Measurements from ENCODE around the gene COQ10B.
A peak's percentile ranks its signal among the peaks of the same experiment; 100 is the strongest.
"Not testable (repeated sequence)": the region's sequence is repeated elsewhere in the genome, so short reads cannot be mapped to it uniquely, and the experiment has no call there.

COQ10B gene

DNA sequence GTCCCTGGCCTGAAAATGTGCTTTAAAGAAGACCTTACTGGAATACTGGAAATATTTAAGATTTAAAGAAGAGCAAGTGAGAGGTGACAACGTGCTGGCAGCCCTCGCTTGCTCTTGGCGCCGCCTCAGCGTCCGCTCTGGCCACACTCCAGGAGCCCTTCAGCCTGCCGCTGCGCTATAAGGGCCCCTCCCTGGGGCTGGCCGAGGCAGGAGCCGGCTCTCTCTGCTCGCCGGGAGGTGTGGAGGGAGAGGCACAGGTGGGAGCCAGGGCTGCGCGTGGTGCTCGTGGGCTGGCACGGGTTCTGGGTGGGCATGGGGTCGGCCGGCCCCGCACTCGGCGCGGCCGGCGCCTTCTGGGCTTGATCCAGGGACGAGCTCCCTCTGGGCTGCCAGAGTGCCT, 2.9 kb upstream of the COQ10B start:
- no peak overlapping the region for H3K4me3 ChIP-seq
- H3K27ac ChIP-seq = no peak overlapping the region
- peaks cover 2% of the 10 kb centered on the region; the same call in 1 of the 2 replicates for H3K36me3 ChIP-seq
- H3K9me3 ChIP-seq = 0 out of 2 replicates have a peak, but pooled peaks cover 8% of the 10 kb centered on the region
- no peaks in the 10 kb centered on the region for H3K27me3 ChIP-seq
- no peak overlapping the region for H3K9ac ChIP-seq
- TF ChIP-seq Cebpa-rat (IDR thresholded peaks at IDR 0.05) = no peak
- peaks cover 17% of the 10 kb centered on the region; the same call in 1 of the 2 replicates for H4K20me1 ChIP-seq
- H3K4me2 ChIP-seq = no peak overlapping the region
- peaks cover 19% of the 10 kb centered on the region for H3K4me1 ChIP-seq

DNA sequence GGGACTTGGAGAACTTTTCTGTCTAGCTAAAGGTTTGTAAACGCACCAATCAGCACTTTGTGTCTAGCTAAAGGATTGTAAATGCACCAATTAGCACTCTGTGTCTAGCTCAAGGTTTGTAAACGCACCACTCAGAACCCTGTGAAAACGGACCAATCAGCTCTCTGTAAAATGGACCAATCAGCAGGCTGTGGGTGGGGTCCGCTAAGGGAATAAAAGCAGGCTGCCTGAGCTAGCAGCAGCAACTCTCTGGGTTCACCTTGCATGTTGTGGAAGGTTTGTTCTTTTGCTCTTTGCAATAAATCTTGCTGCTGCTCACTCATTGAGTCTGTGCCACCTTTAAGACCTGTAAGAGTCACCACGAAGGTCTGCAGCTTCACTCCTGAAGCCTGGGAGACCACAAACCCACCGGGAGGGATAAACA, 2.4 kb upstream of the COQ10B start:
- peaks cover 20% of the 10 kb centered on the region for H3K4me1 ChIP-seq
- H4K20me1 ChIP-seq = peaks cover 21% of the 10 kb centered on the region; the same call in 1 of the 2 replicates
- H3K9me3 ChIP-seq, H3K4me2 ChIP-seq, H3K9ac ChIP-seq, H3K36me3 ChIP-seq, H3K27me3 ChIP-seq, H3K4me3 ChIP-seq, H3K27ac ChIP-seq: not testable (repeated sequence)

DNA sequence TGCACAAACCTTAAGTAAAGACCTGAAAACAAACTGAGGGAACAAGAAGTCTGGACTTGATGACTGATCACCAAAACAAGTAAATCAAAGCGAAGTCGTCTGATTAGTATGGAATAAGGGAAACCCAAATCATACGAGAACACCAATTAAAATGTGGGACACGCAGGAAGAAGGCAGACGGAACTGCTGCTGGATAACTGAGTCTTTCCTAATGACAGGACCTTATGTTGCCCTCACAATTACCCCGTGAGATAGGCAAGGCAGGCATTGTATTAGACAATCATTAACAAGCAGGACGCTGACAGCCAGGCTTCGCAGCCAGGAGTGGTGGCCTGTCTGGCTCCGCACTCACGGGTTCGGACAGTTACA, 614 bp upstream of the COQ10B start:
- peak overlapping the region; percentile 78 for H3K27ac ChIP-seq
- H3K9ac ChIP-seq = peak overlapping the region; percentile 81
- peaks cover 20% of the 10 kb centered on the region for H3K4me1 ChIP-seq
- TF ChIP-seq Cebpa-rat (IDR thresholded peaks at IDR 0.05) = no peak
- peaks cover 6% of the 10 kb centered on the region; the same call in 1 of the 2 replicates for H3K36me3 ChIP-seq
- H3K4me2 ChIP-seq = peak overlapping the region; percentile 82
- H3K27me3 ChIP-seq = no peaks in the 10 kb centered on the region
- H4K20me1 ChIP-seq = peaks cover 38% of the 10 kb centered on the region; the same call in 1 of the 2 replicates
- H3K9me3 ChIP-seq = 0 out of 2 replicates have a peak, but pooled peaks cover 8% of the 10 kb centered on the region
- peak overlapping the region; percentile 85 for H3K4me3 ChIP-seq

GRCh38 chr2:197453914-197454398, 604 bp downstream of the COQ10B start:
- peak overlapping the region; percentile 89 for H3K9ac ChIP-seq
- H4K20me1 ChIP-seq = peaks cover 51% of the 10 kb centered on the region
- H3K4me1 ChIP-seq = peaks cover 20% of the 10 kb centered on the region
- TF ChIP-seq Cebpa-rat (IDR thresholded peaks at IDR 0.05) = no peak
- H3K27ac ChIP-seq = peak overlapping the region; percentile 79
- H3K4me2 ChIP-seq = peak overlapping the region; percentile 86
- peak overlapping the region; percentile 85 for H3K4me3 ChIP-seq
- peaks cover 8% of the 10 kb centered on the region for H3K36me3 ChIP-seq
- no peaks in the 10 kb centered on the region for H3K27me3 ChIP-seq
- H3K9me3 ChIP-seq = 0 out of 2 replicates have a peak, but pooled peaks cover 8% of the 10 kb centered on the region

DNA sequence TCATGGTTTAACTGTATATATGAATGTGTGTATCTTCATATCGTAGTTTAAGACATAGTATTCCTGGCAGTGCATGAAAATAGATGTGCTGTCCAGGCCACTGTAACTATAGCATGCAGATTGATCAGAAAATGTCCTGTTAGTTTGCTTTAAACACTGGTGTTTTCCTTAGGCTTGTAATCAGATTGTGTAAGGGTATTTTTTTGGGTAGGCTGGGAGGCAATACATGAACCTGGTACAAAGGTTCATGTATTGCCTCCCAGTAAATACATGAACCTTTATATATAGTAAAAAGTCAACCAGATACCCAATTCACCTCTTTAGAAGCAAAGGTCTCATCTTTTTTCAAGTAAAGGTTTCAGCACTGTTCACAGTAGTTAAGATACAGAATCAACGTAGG, 1.6 kb downstream of the COQ10B start:
- no peak overlapping the region for H3K27ac ChIP-seq

GRCh38 chr2:197455428-197455827, 2.1 kb downstream of the COQ10B start:
- Histone ChIP-seq H3K4me1 (peaks cover 20% of the 10 kb centered on the region), H3K9me3 (0 out of 2 replicates have a peak, but pooled peaks cover 7% of the 10 kb centered on the region), H4K20me1 (peaks cover 58% of the 10 kb centered on the region), H3K27ac (no peak overlapping the region), H3K9ac (no peak overlapping the region), H3K4me2 (peak overlapping the region; percentile 86; the same call in 1 of the 2 replicates), H3K4me3 (no peak overlapping the region), H3K36me3 (peaks cover 20% of the 10 kb centered on the region), H3K27me3 (no peaks in the 10 kb centered on the region)
- no peak for TF ChIP-seq Cebpa-rat (IDR thresholded peaks at IDR 0.05)

More for the DNA sequence above, 1.6 kb downstream of the COQ10B start:
- Histone ChIP-seq H3K4me1 (peaks cover 20% of the 10 kb centered on the region), H4K20me1 (peaks cover 58% of the 10 kb centered on the region), H3K4me2 (peak overlapping the region; percentile 86), H3K36me3 (peaks cover 15% of the 10 kb centered on the region), H3K4me3 (peak overlapping the region; percentile 85), H3K27me3 (no peaks in the 10 kb centered on the region), H3K9me3 (0 out of 2 replicates have a peak, but pooled peaks cover 8% of the 10 kb centered on the region), H3K9ac (peak overlapping the region; percentile 89; the same call in 1 of the 2 replicates)
- no peak for TF ChIP-seq Cebpa-rat (IDR thresholded peaks at IDR 0.05)

- Histone ChIP-seq H3K36me3 (peaks cover 58% of the 10 kb centered on the region), H4K20me1 (peaks cover 40% of the 10 kb centered on the region), H3K27ac (no peak overlapping the region), H3K4me2 (no peak overlapping the region), H3K27me3 (no peaks in the 10 kb centered on the region), H3K9ac (no peak overlapping the region), H3K4me3 (no peak overlapping the region), H3K4me1 (no peaks in the 10 kb centered on the region), H3K9me3 (no peaks in the 10 kb centered on the region)
- no peak for TF ChIP-seq Cebpa-rat (IDR thresholded peaks at IDR 0.05)
These were observed 7.3 kb downstream of the COQ10B start for GRCh38 chr2:197460649-197461048.

DNA sequence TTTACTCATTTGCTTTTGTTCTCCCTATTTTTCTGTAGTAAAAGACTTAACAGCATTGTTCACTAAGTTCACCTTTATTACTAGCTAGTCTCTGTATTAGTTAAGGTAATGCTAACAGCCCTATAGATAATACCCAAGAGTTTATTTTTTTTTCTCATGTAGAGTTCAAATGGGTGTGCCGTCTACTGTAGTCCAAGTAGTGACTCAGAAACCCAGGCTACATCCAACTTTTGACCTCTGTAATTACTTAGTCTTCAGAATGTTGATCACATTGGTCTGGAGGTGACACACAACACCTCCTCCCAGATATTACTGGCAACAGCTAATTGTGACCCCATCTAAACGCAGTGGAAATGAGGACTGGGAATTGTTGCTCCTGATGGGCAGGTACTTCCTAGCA, 7.7 kb downstream of the COQ10B start:
- no peak overlapping the region for H3K4me3 ChIP-seq
- peaks cover 36% of the 10 kb centered on the region for H4K20me1 ChIP-seq
- H3K4me2 ChIP-seq = no peak overlapping the region
- no peak for TF ChIP-seq Cebpa-rat (IDR thresholded peaks at IDR 0.05)
- no peaks in the 10 kb centered on the region for H3K9me3 ChIP-seq
- no peaks in the 10 kb centered on the region for H3K27me3 ChIP-seq
- no peaks in the 10 kb centered on the region for H3K4me1 ChIP-seq
- no peak overlapping the region for H3K9ac ChIP-seq
- no peak overlapping the region for H3K27ac ChIP-seq
- peaks cover 60% of the 10 kb centered on the region for H3K36me3 ChIP-seq

GRCh38 chr2:197464175-197464574, 10.8 kb downstream of the COQ10B start:
- Histone ChIP-seq H3K9ac (no peak overlapping the region), H3K4me2 (no peak overlapping the region), H3K27me3 (no peaks in the 10 kb centered on the region), H4K20me1 (peaks cover 6% of the 10 kb centered on the region), H3K27ac (no peak overlapping the region), H3K9me3 (no peaks in the 10 kb centered on the region), H3K4me3 (no peak overlapping the region), H3K36me3 (peaks cover 85% of the 10 kb centered on the region), H3K4me1 (no peaks in the 10 kb centered on the region)
- no peak for TF ChIP-seq Cebpa-rat (IDR thresholded peaks at IDR 0.05)

DNA sequence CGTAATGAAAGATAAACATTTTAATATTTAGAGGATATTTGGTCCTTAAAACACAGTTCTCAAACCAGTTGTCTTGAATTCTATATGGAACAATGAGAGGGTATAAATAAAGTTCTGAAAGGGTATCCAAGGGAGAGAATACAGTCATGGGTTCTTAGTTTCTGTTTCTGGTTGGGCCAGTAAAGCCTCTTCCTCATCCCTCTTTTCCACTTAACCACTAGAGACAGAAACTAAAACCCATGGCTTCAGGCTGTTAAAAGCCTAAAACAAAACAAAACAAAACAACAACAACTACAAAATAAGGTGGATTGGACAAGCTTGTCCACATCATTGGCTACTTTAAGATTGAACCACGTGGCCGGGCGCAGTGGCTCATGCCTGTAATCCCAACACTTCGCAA, 18.8 kb downstream of the COQ10B start:
- H3K9me3 ChIP-seq = no peaks in the 10 kb centered on the region
- no peaks in the 10 kb centered on the region for H3K27me3 ChIP-seq
- no peak overlapping the region for H3K27ac ChIP-seq
- no peak overlapping the region for H3K9ac ChIP-seq
- no peak overlapping the region for H3K4me2 ChIP-seq
- no peaks in the 10 kb centered on the region for H3K4me1 ChIP-seq
- TF ChIP-seq Cebpa-rat (IDR thresholded peaks at IDR 0.05) = no peak
- no peak overlapping the region for H3K4me3 ChIP-seq
- no peaks in the 10 kb centered on the region for H4K20me1 ChIP-seq
- peaks cover 93% of the 10 kb centered on the region for H3K36me3 ChIP-seq

Measured in BLaER1 (cell line).